Fibroblast of skin of left biceps (primary cell): ENCODE results near the gene SAMD11.

Source experiments
- DNase-seq, 2 experiments: peaks; one replicate each; pipeline ENCODE4 v3.0.0-alpha.2; 2013; ENCODE audit warnings: low read depth in 2 of 2

Gene SAMD11

GRCh38 chr1:932776-933602 lies 9.3 kb downstream of the SAMD11 start:
- DNase-seq = no peak

DNA sequence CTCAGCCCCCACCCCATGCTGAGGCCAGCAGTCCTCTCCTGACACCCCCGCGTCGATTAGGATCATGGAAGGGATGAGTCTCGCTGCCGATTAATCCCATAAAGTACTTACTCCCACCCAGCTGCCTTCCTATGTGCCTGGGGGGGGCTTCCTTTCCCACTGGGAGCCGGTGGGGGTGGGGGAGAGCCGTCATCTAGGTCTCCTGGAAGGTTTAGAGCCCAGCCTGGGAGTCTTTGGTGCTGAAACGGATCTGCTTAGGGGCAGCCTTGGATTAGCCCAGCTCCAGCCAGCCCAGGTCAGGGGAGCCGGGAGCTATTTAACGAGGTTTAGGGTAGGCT lies 9.8 kb downstream of the SAMD11 start:
- no peak for DNase-seq

- no peak for DNase-seq
Observed at GRCh38 chr1:934991-935750, 11.4 kb downstream of the SAMD11 start.

GRCh38 chr1:935751-936231 lies 12.1 kb downstream of the SAMD11 start:
- DNase-seq = no peak

GRCh38 chr1:936348-937264 lies 12.9 kb downstream of the SAMD11 start:
- DNase-seq = no peak

GRCh38 chr1:937521-937920 lies 13.8 kb downstream of the SAMD11 start:
- no peak for DNase-seq

DNA sequence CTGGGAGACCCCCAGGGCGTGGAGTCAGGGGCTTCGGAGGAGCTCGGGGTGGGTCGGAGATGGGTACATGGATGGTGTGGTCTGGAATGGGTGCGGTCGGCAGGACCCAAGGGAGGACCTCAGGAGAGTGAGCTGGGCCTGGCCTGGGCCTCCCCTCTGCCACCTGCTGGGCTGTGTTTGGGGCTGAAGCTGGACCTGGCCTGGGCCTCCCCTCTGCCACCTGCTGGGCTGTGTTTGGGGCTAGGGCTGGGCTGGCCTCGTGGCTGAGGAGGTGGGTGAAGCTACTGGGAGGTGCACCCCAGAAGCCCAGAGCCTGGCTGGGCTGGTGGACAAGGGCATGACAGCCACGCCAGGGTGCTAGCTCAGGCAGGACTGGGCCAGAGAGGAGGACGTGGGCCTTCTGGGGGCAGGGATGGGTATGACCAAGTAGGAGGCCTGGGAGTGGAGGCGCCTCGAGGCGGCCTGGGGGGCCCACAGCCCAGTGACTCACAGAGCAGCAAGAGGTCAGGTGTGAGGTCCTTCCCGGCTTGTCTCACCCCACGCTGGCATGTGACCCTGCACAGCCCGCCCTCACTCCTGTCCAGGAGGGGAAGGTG lies 14.5 kb downstream of the SAMD11 start:
- DNase-seq = no peak

GRCh38 chr1:938711-939489 lies 15.2 kb downstream of the SAMD11 start:
- no peak for DNase-seq

GRCh38 chr1:939511-940106 lies 15.9 kb downstream of the SAMD11 start:
- no peak for DNase-seq

GRCh38 chr1:940107-941014 lies 16.6 kb downstream of the SAMD11 start:
- DNase-seq = peak; percentile 50 to 59

DNA sequence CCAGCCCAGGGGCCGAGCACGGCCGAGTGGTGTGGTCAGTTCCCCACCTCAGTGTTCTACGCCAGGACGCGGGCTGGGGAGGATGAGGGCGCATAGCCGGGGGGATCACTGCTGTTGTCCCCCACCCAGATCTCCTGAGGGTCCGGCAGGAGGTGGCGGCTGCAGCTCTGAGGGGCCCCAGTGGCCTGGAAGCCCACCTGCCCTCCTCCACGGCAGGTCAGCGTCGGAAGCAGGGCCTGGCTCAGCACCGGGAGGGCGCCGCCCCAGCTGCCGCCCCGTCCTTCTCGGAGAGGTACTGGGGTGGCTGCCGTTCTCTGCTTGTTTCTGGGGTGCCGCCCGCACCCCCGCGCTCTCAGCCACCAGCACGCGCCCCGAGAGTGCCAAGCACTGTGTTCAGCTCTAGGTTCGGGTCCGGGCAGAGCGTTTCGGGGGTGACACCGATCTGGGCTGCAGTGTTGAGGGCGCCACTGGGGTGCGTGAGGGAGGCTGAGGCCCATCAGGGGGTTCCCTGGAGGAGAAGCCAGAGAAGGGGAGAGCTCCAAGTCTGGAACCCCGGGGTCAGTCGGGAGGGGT lies 17.4 kb downstream of the SAMD11 start:
- DNase-seq = no peak

- DNase-seq = peak; percentile 66 to 67
Observed at GRCh38 chr1:941588-942383, 18.1 kb downstream of the SAMD11 start.

DNA sequence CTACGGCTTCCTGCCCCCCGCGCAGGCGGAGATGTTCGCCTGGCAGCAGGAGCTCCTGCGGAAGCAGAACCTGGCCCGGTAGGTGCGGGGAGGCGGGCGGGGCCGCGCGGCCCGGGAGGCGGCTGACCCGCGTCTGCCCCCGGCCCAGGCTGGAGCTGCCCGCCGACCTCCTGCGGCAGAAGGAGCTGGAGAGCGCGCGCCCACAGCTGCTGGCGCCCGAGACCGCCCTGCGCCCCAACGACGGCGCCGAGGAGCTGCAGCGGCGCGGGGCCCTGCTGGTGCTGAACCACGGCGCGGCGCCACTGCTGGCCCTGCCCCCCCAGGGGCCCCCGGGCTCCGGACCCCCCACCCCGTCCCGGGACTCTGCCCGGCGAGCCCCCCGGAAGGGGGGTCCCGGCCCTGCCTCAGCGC lies 18.7 kb downstream of the SAMD11 start:
- no peak for DNase-seq

DNA sequence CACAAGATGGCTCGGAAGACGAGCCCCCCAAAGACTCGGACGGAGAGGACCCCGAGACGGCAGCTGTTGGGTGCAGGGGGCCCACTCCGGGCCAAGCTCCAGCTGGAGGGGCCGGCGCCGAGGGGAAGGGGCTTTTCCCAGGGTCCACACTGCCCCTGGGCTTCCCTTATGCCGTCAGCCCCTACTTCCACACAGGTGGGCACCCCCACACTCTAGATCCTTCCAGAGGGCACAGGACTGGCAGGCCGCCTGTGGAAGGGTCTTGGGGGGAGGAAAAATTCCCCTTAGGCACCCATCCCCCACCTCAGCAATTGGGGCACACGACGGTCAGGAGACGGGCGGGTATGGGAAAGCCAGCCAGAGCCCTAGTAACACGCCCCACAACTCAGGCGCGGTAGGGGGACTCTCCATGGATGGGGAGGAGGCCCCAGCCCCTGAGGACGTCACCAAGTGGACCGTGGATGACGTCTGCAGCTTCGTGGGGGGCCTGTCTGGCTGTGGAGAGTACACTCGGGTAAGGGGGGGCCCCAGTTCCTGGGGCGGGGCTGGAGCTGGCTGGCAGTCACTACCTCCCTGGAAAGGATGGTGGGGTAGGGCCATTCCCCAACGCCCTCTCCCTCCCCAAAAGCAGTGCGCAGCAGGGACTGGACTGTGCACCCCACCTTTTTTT lies 19.3 kb downstream of the SAMD11 start:
- no peak for DNase-seq

DNA sequence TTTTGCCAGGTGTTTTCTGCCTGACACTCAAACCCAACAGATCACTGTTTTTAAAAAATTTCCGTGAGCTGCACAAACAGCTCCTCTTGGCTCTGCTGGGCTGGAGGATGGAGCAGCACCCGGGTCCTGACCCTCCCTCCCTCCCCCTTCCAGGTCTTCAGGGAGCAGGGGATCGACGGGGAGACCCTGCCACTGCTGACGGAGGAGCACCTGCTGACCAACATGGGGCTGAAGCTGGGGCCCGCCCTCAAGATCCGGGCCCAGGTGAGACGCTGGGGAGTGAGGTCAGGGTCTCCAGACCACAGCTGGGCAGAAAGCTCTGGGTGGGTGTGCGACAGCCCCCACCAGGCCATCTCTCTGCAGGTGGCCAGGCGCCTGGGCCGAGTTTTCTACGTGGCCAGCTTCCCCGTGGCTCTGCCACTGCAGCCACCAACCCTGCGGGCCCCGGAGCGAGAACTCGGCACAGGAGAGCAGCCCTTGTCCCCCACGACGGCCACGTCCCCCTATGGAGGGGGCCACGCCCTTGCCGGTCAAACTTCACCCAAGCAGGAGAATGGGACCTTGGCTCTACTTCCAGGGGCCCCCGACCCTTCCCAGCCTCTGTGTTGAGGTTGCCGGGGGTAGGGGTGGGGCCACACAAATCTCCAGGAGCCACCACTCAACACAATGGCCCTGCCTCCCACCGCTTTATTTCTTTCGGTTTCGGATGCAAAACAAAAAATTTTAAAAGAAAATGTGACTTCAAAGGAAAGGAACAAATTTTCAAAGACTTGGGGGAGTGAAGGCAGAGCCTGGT lies 20.0 kb downstream of the SAMD11 start:
- no peak for DNase-seq
